IMR-90 (cell line): Measurements from ENCODE around the gene IQSEC3.

Experiments used
- BHLHE40 ChIP-seq: fragments of 150-350 bp; IDR thresholded peaks from 2 replicates; pipeline ENCODE4 v1.6.1; 2016; ENCODE audit warnings: mild to moderate bottlenecking, low read depth, low read length
- CEBPB ChIP-seq: IDR thresholded peaks from 2 replicates; pipeline ENCODE4 v1.6.1; 2012; ENCODE audit warnings: low read depth, low read length, improper control_type of control experiment
- CHD1 ChIP-seq: IDR thresholded peaks from 2 replicates; pipeline ENCODE4 v1.6.1; 2012; ENCODE audit warnings: low read depth, low read length, improper control_type of control experiment
- CTCF ChIP-seq: conservative IDR thresholded peaks from 2 replicates; pipeline ENCODE4 v1.5.1; 2012; ENCODE audit warnings: mild to moderate bottlenecking, low read depth, low read length, improper control_type of control experiment
- MAFK ChIP-seq: IDR thresholded peaks from 2 replicates; pipeline ENCODE4 v1.6.1; 2012; ENCODE audit warnings: low read depth, low read length, improper control_type of control experiment
- MAZ ChIP-seq: IDR thresholded peaks from 2 replicates; pipeline ENCODE4 v1.6.1; 2012; ENCODE audit warnings: low read depth, mild to moderate bottlenecking, low read length, improper control_type of control experiment, moderate library complexity, borderline replicate concordance
- POLR2A ChIP-seq: IDR thresholded peaks from 2 replicates; pipeline ENCODE4 v1.6.1; 2012; ENCODE audit warnings: mild to moderate bottlenecking, low read depth, low read length
- RAD21 ChIP-seq: IDR thresholded peaks from 2 replicates; pipeline ENCODE4 v1.6.1; 2012; ENCODE audit warnings: low read length, improper control_type of control experiment
- RFX5 ChIP-seq: IDR thresholded peaks from 2 replicates; pipeline ENCODE4 v1.8.0; 2012; ENCODE audit warnings: low read depth, mild to moderate bottlenecking, low read length, moderate library complexity
- SMC3 ChIP-seq: fragments of 150-350 bp; IDR thresholded peaks from 2 replicates; pipeline ENCODE4 v1.6.1; 2016; ENCODE audit warnings: low read depth, mild to moderate bottlenecking, antibody characterized with exemption, low read length, moderate library complexity
- USF2 ChIP-seq: fragments of 150-350 bp; IDR thresholded peaks from 2 replicates; pipeline ENCODE4 v1.6.1; 2017; ENCODE audit warnings: mild to moderate bottlenecking, antibody characterized with exemption, low read length, low read depth

GRCh38 chr12:82740-83139, 16.2 kb downstream of the IQSEC3 start:
- no peak for TF ChIP-seq MAZ
- TF ChIP-seq CTCF = no peak
- TF ChIP-seq CEBPB = no peak
- TF ChIP-seq RFX5 = no peak
- no peak for TF ChIP-seq SMC3
- no peak for TF ChIP-seq POLR2A
- TF ChIP-seq MAFK = no peak
- no peak for TF ChIP-seq USF2
- TF ChIP-seq CHD1 = no peak
- TF ChIP-seq RAD21 = no peak
- no peak for TF ChIP-seq BHLHE40
